ENCODE measurements around the gene PKD2L1. TPM values are rescaled to one million over a fixed set of nuclear protein-coding genes. Genes with fewer than 3 reads are reported as not detected.

Gene PKD2L1
- total RNA-seq, 2 experiments from 2014 or later, result 0.18 TPM; not detected in 1

DNA sequence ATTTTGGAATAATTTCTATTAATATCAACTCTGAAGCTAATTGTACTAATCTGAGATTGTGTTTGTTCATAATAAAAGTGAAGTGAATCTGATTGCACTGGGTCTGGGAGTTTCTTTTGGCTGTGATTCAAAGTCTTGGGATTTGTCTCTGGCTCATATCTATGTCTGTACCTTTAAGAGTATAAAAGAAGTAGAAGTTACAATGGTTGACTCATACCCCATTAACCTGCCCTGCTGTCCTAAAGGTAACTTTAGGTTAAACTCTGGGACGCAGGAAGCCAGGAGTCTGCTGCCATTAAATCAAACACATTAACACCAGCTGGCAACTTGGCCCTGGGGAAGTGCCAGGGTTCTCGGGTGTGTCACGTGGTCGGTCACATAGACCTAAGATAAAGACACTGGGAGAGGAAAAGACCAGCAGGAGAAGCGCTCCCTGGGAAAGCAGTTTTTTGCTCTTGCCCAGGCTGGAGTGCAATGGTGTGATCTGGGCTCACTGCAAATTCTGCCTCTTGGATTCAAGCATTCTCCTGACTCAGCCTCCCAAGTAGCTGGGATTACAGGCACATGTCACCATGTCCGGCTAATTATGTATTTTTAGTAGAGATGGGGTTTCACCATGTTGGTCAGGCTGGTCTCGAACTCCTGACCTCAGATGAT is 34.8 kb upstream of the PKD2L1 start:
- peaks cover 51% of the 10 kb centered on the region for H3K36me3 Mint-ChIP-seq (ENCODE audit: low read depth)
- no peak for DNase-seq
- no peak overlapping the region for H3K4me3 Mint-ChIP-seq
- no peak overlapping the region for H3K27ac Mint-ChIP-seq
- peaks cover 37% of the 10 kb centered on the region for H3K4me1 Mint-ChIP-seq
- H3K9me3 Mint-ChIP-seq, result no peaks in the 10 kb centered on the region
- no peaks in the 10 kb centered on the region for H3K27me3 Mint-ChIP-seq
- ChIA-PET CTCF (interaction anchor here (1.0 kb wide), 1 partner anchor 17 kb away, joined by 4 read pairs; no protein-coding TSS in a partner anchor), POLR2A (interaction anchor here (0.6 to 1.4 kb wide), 4 partner anchors 9 to 21 kb away, joined by 3 to 8 read pairs (median 4); partner anchors contain the start of gene SCD)

GRCh38 chr10:100364175-100364574 is 34.1 kb upstream of the PKD2L1 start:
- Mint-ChIP-seq H3K27ac (no peak overlapping the region), H3K4me3 (no peak overlapping the region), H3K27me3 (no peaks in the 10 kb centered on the region), H3K4me1 (peaks cover 38% of the 10 kb centered on the region), H3K36me3 (ENCODE audit: low read depth) (peaks cover 58% of the 10 kb centered on the region), H3K9me3 (no peaks in the 10 kb centered on the region)
- DNase-seq, result no peak
- ChIA-PET CTCF (interaction anchor here (0.7 kb wide), 1 partner anchor 16 kb away, joined by 4 read pairs; no protein-coding TSS in a partner anchor), POLR2A (interaction anchor here (0.8 kb wide), 1 partner anchor 13 kb away, joined by 3 read pairs; no protein-coding TSS in a partner anchor)

GRCh38 chr10:100362570-100363496 is 32.8 kb upstream of the PKD2L1 start:
- Mint-ChIP-seq H3K36me3 (ENCODE audit: low read depth) (peaks cover 63% of the 10 kb centered on the region), H3K4me1 (peaks cover 36% of the 10 kb centered on the region), H3K4me3 (no peak overlapping the region), H3K27ac (peak overlapping the region; percentile 4), H3K27me3 (no peaks in the 10 kb centered on the region), H3K9me3 (no peaks in the 10 kb centered on the region)
- ChIA-PET POLR2A (no interaction called here), CTCF (interaction anchor here (1.8 kb wide), 1 partner anchor 8 kb away, joined by 4 read pairs; no protein-coding TSS in a partner anchor)
- no peak for DNase-seq

- Mint-ChIP-seq H3K27me3 (no peaks in the 10 kb centered on the region), H3K36me3 (ENCODE audit: low read depth) (peaks cover 89% of the 10 kb centered on the region), H3K9me3 (no peaks in the 10 kb centered on the region), H3K4me3 (no peak overlapping the region), H3K27ac (no peak overlapping the region), H3K4me1 (peaks cover 39% of the 10 kb centered on the region)
- CTCF ChIA-PET, result interaction anchor here (1.4 kb wide), 1 partner anchor 23 kb away, joined by 5 read pairs; no protein-coding TSS in a partner anchor
- POLR2A ChIA-PET, result interaction anchor here (0.7 to 1.6 kb wide), 3 partner anchors 11 to 161 kb away, joined by 3 to 7 read pairs (median 3); no protein-coding TSS in a partner anchor
- DNase-seq, result no peak
These were observed 30.2 kb upstream of the PKD2L1 start for GRCh38 chr10:100360234-100360633.

DNA sequence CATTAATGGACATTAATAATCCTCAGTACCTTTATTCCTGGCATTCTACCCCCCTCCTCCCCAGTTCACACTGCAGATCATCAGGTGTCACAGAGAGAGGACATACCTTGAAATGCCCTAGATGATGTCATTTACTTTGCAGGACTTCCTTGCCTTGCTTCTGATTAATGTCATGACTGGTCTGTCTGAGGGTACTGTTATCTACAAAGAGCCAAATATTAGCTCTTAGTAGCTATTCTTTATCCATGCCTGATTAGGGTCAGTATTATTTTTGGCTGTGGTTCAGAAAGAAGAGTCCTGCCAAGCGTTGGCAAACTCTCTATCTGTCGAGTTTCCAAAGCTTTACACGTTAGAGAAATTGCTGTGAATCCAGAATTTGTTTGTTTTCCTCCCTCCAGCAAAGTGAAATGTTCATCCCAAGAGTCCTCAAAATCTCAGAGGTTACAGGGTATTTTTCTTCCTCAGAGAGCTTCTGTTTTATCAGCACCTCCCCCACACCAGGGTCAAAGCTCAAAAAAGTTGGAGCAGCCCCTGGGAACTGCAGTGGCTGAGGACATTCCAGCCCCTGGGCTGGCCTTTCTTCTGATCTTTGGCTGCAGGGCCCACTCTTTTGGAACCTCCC is 29.6 kb upstream of the PKD2L1 start:
- CTCF ChIA-PET, result interaction anchor here (1.4 kb wide), 1 partner anchor 22 kb away, joined by 5 read pairs; no protein-coding TSS in a partner anchor
- Mint-ChIP-seq H3K4me3 (no peak overlapping the region), H3K27ac (peak overlapping the region; percentile 27), H3K27me3 (no peaks in the 10 kb centered on the region), H3K4me1 (peaks cover 41% of the 10 kb centered on the region), H3K36me3 (ENCODE audit: low read depth) (peaks cover 92% of the 10 kb centered on the region), H3K9me3 (no peaks in the 10 kb centered on the region)
- POLR2A ChIA-PET, result interaction anchor here (0.7 to 1.6 kb wide), 4 partner anchors 11 to 162 kb away, joined by 3 to 7 read pairs (median 3); no protein-coding TSS in a partner anchor
- DNase-seq, result no peak

DNA sequence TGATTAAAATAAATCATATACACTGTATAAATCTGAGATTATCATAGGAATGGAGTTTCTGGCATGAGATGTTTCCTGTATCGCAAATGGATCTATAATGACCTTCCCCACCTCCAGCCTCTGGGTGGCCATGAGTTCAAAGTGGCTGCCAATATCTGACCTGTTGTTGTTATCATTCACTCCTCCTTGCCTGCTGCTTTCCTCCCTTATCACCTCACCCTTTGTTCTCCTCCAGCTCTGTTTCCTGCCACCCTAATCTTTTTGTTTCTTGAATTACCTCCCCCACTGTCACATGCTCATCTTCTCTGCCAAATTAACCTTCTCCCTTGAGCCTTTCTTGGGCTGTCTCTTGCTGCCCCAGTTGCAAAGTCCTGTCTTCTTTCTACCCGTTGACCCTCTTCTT is 29.0 kb upstream of the PKD2L1 start:
- no peaks in the 10 kb centered on the region for H3K27me3 Mint-ChIP-seq

GRCh38 chr10:100357059-100357858 is 27.2 kb upstream of the PKD2L1 start:
- peak overlapping the region; percentile 50 for H3K27ac Mint-ChIP-seq
- POLR2A ChIA-PET, result interaction anchor here (1.6 kb wide), 1 partner anchor 14 kb away, joined by 4 read pairs; no protein-coding TSS in a partner anchor
- no peak overlapping the region for H3K4me3 Mint-ChIP-seq
- CTCF ChIA-PET, result interaction anchor here (0.6 kb wide), 1 partner anchor 12 kb away, joined by 3 read pairs; no protein-coding TSS in a partner anchor
- peaks cover 92% of the 10 kb centered on the region for H3K36me3 Mint-ChIP-seq (ENCODE audit: low read depth)
- H3K4me1 Mint-ChIP-seq, result peaks cover 51% of the 10 kb centered on the region
- no peaks in the 10 kb centered on the region for H3K9me3 Mint-ChIP-seq
- DNase-seq, result no peak
- H3K27me3 Mint-ChIP-seq, result no peaks in the 10 kb centered on the region

More for the DNA sequence above, 29.0 kb upstream of the PKD2L1 start:
- Mint-ChIP-seq H3K4me3 (no peak overlapping the region), H3K36me3 (ENCODE audit: low read depth) (peaks cover 92% of the 10 kb centered on the region), H3K9me3 (no peaks in the 10 kb centered on the region), H3K4me1 (peaks cover 42% of the 10 kb centered on the region), H3K27ac (no peak overlapping the region)
- no peak for DNase-seq
- ChIA-PET CTCF (interaction anchor here (1.4 kb wide), 1 partner anchor 22 kb away, joined by 5 read pairs; no protein-coding TSS in a partner anchor), POLR2A (interaction anchor here (1.6 kb wide), 2 partner anchors 12 to 14 kb away, joined by 4 to 7 read pairs; no protein-coding TSS in a partner anchor)

- Mint-ChIP-seq H3K4me3 (no peak overlapping the region), H3K27me3 (no peaks in the 10 kb centered on the region), H3K36me3 (ENCODE audit: low read depth) (peaks cover 92% of the 10 kb centered on the region), H3K4me1 (peaks cover 57% of the 10 kb centered on the region), H3K9me3 (no peaks in the 10 kb centered on the region), H3K27ac (no peak overlapping the region)
- ChIA-PET POLR2A (no interaction called here), CTCF (no interaction called here)
- no peak for DNase-seq
These were observed 26.3 kb upstream of the PKD2L1 start for GRCh38 chr10:100356067-100357017.

DNA sequence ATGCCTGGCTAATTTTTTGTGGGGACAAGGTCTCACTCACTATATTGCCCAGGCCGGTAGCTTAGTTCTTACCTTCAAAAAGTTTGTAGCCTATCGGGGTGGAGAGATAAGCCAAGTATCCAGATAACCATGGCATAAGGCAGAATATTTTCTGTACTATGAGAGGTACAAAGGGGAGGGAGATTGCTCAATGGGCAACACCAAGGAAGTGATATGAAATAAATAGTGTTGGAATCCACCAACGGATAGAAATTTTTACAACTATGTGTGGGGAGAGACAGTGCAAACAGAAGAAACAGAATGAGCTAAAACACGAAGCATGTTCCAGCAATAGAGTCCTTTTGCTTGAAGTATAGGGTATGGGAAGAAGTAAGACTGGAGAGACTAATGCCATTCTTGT is 25.1 kb upstream of the PKD2L1 start:
- Mint-ChIP-seq H3K4me3 (no peak overlapping the region), H3K4me1 (peaks cover 69% of the 10 kb centered on the region), H3K27me3 (no peaks in the 10 kb centered on the region), H3K9me3 (no peaks in the 10 kb centered on the region), H3K36me3 (ENCODE audit: low read depth) (peaks cover 92% of the 10 kb centered on the region), H3K27ac (no peak overlapping the region)
- CTCF ChIA-PET, result interaction anchor here (1.8 kb wide), 1 partner anchor 163 kb away, joined by 6 read pairs; no protein-coding TSS in a partner anchor
- no peak for DNase-seq
- POLR2A ChIA-PET, result no interaction called here

DNA sequence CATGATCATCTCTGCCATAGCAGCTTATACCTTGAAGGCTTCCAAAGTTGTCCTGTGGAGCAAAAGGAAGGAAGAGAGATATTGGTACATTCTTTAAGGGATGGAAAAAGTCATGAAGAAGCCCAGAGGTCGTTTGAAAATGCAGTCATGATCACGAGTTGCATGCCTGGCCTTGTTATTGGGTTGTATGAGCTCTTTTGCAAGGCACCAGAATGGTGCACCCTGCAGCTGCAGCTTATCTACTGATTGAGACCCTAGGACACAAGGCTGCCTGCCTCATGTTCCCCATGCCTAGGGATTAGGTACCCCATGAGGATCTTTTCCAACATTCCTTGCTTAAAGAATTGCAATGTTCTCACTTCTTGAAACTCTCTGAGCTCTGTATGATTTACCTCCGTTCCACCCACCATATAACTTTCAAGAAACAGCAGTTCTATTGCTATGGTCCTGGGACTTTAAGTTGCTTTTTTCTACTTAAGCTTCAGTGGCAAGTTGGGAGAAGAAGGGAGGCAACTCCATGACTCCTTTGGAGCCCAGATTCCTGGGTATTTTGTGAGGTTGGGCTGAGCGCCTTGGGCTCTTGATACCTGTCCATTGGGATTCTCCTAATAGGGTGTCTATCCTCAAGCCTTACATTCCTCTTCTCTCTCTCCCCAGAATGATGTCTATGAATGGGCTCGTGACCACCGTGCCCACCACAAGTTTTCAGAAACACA is 23.9 kb upstream of the PKD2L1 start:
- ChIA-PET CTCF (interaction anchor here (1.5 to 1.8 kb wide), 2 partner anchors 79 to 165 kb away, joined by 6 read pairs; no protein-coding TSS in a partner anchor), POLR2A (interaction anchor here (0.6 to 1.1 kb wide), 2 partner anchors 17 to 19 kb away, joined by 3 to 4 read pairs; no protein-coding TSS in a partner anchor)
- H3K27me3 Mint-ChIP-seq, result no peaks in the 10 kb centered on the region
- peaks cover 72% of the 10 kb centered on the region for H3K4me1 Mint-ChIP-seq
- no peaks in the 10 kb centered on the region for H3K9me3 Mint-ChIP-seq
- no peak overlapping the region for H3K27ac Mint-ChIP-seq
- H3K36me3 Mint-ChIP-seq (ENCODE audit: low read depth), result peaks cover 92% of the 10 kb centered on the region
- no peak for DNase-seq
- H3K4me3 Mint-ChIP-seq, result no peak overlapping the region
